ENCODE measurements around the gene PCLAF. TPM values are rescaled to one million over a fixed set of nuclear protein-coding genes. Genes with fewer than 3 reads are reported as not detected.
"Not testable (repeated sequence)": the region's sequence is repeated elsewhere in the genome, so short reads cannot be mapped to it uniquely, and the experiment has no call there.

The PCLAF gene
- total and polyA plus RNA-seq, 9 donors, result 17.3 to 58.3 (median 42.0) TPM

- WGBS (ENCODE audit: insufficient coverage), result 98% methylated on average over 7 of the region's 8 CpGs
- Histone ChIP-seq H3K27ac (ENCODE audit: low read length) (no peak overlapping the region), H3K4me3 (ENCODE audit: low read length) (no peak overlapping the region), H3K27me3 (ENCODE audit: control insufficient read depth, insufficient read depth, low read length) (no peaks in the 10 kb centered on the region), H3K9me3 (replicated peaks; ENCODE audit: control insufficient read depth, low read depth, low read length) (no peaks in the 10 kb centered on the region), H3K4me1 (ENCODE audit: control insufficient read depth, insufficient read depth, low read length) (peaks cover 4% of the 10 kb centered on the region), H3K36me3 (ENCODE audit: control insufficient read depth, insufficient read depth, low read length) (no peaks in the 10 kb centered on the region)
- no peak for DNase-seq
Observed at GRCh38 chr15:64373360-64373759, 7.9 kb downstream of the PCLAF start.

GRCh38 chr15:64371383-64371782 lies 9.9 kb downstream of the PCLAF start:
- H3K36me3 ChIP-seq (ENCODE audit: control insufficient read depth, insufficient read depth, low read length); H3K4me1 ChIP-seq (ENCODE audit: control insufficient read depth, insufficient read depth, low read length); H3K9me3 ChIP-seq (replicated peaks; ENCODE audit: control insufficient read depth, low read depth, low read length); H3K27ac ChIP-seq (ENCODE audit: low read length); H3K27me3 ChIP-seq (ENCODE audit: control insufficient read depth, insufficient read depth, low read length); H3K4me3 ChIP-seq (ENCODE audit: low read length); DNase-seq: not testable (repeated sequence)
- 96% methylated on average over 7 of the region's 8 CpGs for WGBS (ENCODE audit: insufficient coverage)

GRCh38 chr15:64369078-64369607 lies 12.1 kb downstream of the PCLAF start:
- WGBS (ENCODE audit: insufficient coverage), result no CpG with 5 or more reads among the region's 2 CpGs

GRCh38 chr15:64361259-64361658 lies 20.0 kb downstream of the PCLAF start:
- Histone ChIP-seq H3K4me1 (ENCODE audit: control insufficient read depth, insufficient read depth, low read length) (peaks cover 3% of the 10 kb centered on the region), H3K36me3 (ENCODE audit: control insufficient read depth, insufficient read depth, low read length) (no peaks in the 10 kb centered on the region), H3K9me3 (replicated peaks; ENCODE audit: control insufficient read depth, low read depth, low read length) (no peaks in the 10 kb centered on the region), H3K27me3 (ENCODE audit: control insufficient read depth, insufficient read depth, low read length) (no peaks in the 10 kb centered on the region), H3K27ac (ENCODE audit: low read length) (no peak overlapping the region), H3K4me3 (ENCODE audit: low read length) (no peak overlapping the region)
- 100% methylated on average over 1 of the region's 4 CpGs for WGBS (ENCODE audit: insufficient coverage)
- DNase-seq, result no peak

More at GRCh38 chr15:64369078-64369607, 12.1 kb downstream of the PCLAF start:
- DNase-seq, result no peak
- H3K4me1 ChIP-seq (ENCODE audit: control insufficient read depth, insufficient read depth, low read length), result no peaks in the 10 kb centered on the region
- H3K36me3 ChIP-seq (ENCODE audit: control insufficient read depth, insufficient read depth, low read length), result no peaks in the 10 kb centered on the region
- no peak overlapping the region for H3K27ac ChIP-seq (ENCODE audit: low read length)
- no peaks in the 10 kb centered on the region for H3K9me3 ChIP-seq (replicated peaks; ENCODE audit: control insufficient read depth, low read depth, low read length)
- no peak overlapping the region for H3K4me3 ChIP-seq (ENCODE audit: low read length)
- no peaks in the 10 kb centered on the region for H3K27me3 ChIP-seq (ENCODE audit: control insufficient read depth, insufficient read depth, low read length)

- Histone ChIP-seq H3K9me3 (replicated peaks; ENCODE audit: control insufficient read depth, low read depth, low read length) (no peaks in the 10 kb centered on the region), H3K4me3 (ENCODE audit: low read length) (peak overlapping the region; percentile 57), H3K36me3 (ENCODE audit: control insufficient read depth, insufficient read depth, low read length) (no peaks in the 10 kb centered on the region), H3K27ac (ENCODE audit: low read length) (peak overlapping the region; percentile 88), H3K27me3 (ENCODE audit: control insufficient read depth, insufficient read depth, low read length) (no peaks in the 10 kb centered on the region), H3K4me1 (ENCODE audit: control insufficient read depth, insufficient read depth, low read length) (peaks cover 3% of the 10 kb centered on the region)
- no peak for DNase-seq
- no CpG with 5 or more reads among the region's 5 CpGs for WGBS (ENCODE audit: insufficient coverage)
Observed at GRCh38 chr15:64356710-64357040, 24.6 kb downstream of the PCLAF start.

- H3K36me3 ChIP-seq (ENCODE audit: control insufficient read depth, insufficient read depth, low read length), result no peaks in the 10 kb centered on the region
- peak; percentile 99 for DNase-seq
- peak within 1 kb of the TSS; percentile 57 for H3K4me3 ChIP-seq (ENCODE audit: low read length)
- no peaks in the 10 kb centered on the region for H3K9me3 ChIP-seq (replicated peaks; ENCODE audit: control insufficient read depth, low read depth, low read length)
- 0% methylated on average over 23 of the region's 42 CpGs for WGBS (ENCODE audit: insufficient coverage)
- peaks cover 3% of the 10 kb centered on the region for H3K4me1 ChIP-seq (ENCODE audit: control insufficient read depth, insufficient read depth, low read length)
- peak within 1 kb of the TSS; percentile 88 for H3K27ac ChIP-seq (ENCODE audit: low read length)
- H3K27me3 ChIP-seq (ENCODE audit: control insufficient read depth, insufficient read depth, low read length), result no peaks in the 10 kb centered on the region
Observed at GRCh38 chr15:64355944-64356709, 25.1 kb downstream of the PCLAF start, which contains the start of gene CSNK1G1. CSNK1G1 (minus strand) TSS chr15:64356173; CDS start chr15:64300499, 55,674 bp downstream.

GRCh38 chr15:64355348-64355943 lies 25.8 kb downstream of the PCLAF start:
- H3K27ac ChIP-seq (ENCODE audit: low read length), result peak overlapping the region; percentile 80
- no peaks in the 10 kb centered on the region for H3K36me3 ChIP-seq (ENCODE audit: control insufficient read depth, insufficient read depth, low read length)
- DNase-seq, result peak; percentile 37
- no peaks in the 10 kb centered on the region for H3K9me3 ChIP-seq (replicated peaks; ENCODE audit: control insufficient read depth, low read depth, low read length)
- WGBS (ENCODE audit: insufficient coverage), result 0% methylated on average over 22 of the region's 30 CpGs
- no peaks in the 10 kb centered on the region for H3K27me3 ChIP-seq (ENCODE audit: control insufficient read depth, insufficient read depth, low read length)
- peak overlapping the region; percentile 57 for H3K4me3 ChIP-seq (ENCODE audit: low read length)
- H3K4me1 ChIP-seq (ENCODE audit: control insufficient read depth, insufficient read depth, low read length), result peaks cover 3% of the 10 kb centered on the region

GRCh38 chr15:64354688-64355344 lies 26.4 kb downstream of the PCLAF start:
- no peaks in the 10 kb centered on the region for H3K36me3 ChIP-seq (ENCODE audit: control insufficient read depth, insufficient read depth, low read length)
- H3K27me3 ChIP-seq (ENCODE audit: control insufficient read depth, insufficient read depth, low read length), result no peaks in the 10 kb centered on the region
- H3K27ac ChIP-seq (ENCODE audit: low read length), result peak overlapping the region; percentile 80
- no CpG with 5 or more reads among the region's 5 CpGs for WGBS (ENCODE audit: insufficient coverage)
- peaks cover 3% of the 10 kb centered on the region for H3K4me1 ChIP-seq (ENCODE audit: control insufficient read depth, insufficient read depth, low read length)
- peak overlapping the region; percentile 57 for H3K4me3 ChIP-seq (ENCODE audit: low read length)
- DNase-seq, result no peak
- H3K9me3 ChIP-seq (replicated peaks; ENCODE audit: control insufficient read depth, low read depth, low read length), result no peaks in the 10 kb centered on the region

- 100% methylated on average over 4 of the region's 7 CpGs for WGBS (ENCODE audit: insufficient coverage)
- DNase-seq, result no peak
- Histone ChIP-seq H3K9me3 (replicated peaks; ENCODE audit: control insufficient read depth, low read depth, low read length) (no peaks in the 10 kb centered on the region), H3K27ac (ENCODE audit: low read length) (no peak overlapping the region), H3K27me3 (ENCODE audit: control insufficient read depth, insufficient read depth, low read length) (no peaks in the 10 kb centered on the region), H3K4me3 (ENCODE audit: low read length) (no peak overlapping the region), H3K4me1 (ENCODE audit: control insufficient read depth, insufficient read depth, low read length) (no peaks in the 10 kb centered on the region), H3K36me3 (ENCODE audit: control insufficient read depth, insufficient read depth, low read length) (no peaks in the 10 kb centered on the region)
Observed at GRCh38 chr15:64351265-64351664, 30.0 kb downstream of the PCLAF start.

- Histone ChIP-seq H3K4me1 (ENCODE audit: control insufficient read depth, insufficient read depth, low read length) (no peaks in the 10 kb centered on the region), H3K9me3 (replicated peaks; ENCODE audit: control insufficient read depth, low read depth, low read length) (no peaks in the 10 kb centered on the region), H3K27ac (ENCODE audit: low read length) (no peak overlapping the region), H3K36me3 (ENCODE audit: control insufficient read depth, insufficient read depth, low read length) (no peaks in the 10 kb centered on the region), H3K27me3 (ENCODE audit: control insufficient read depth, insufficient read depth, low read length) (no peaks in the 10 kb centered on the region), H3K4me3 (ENCODE audit: low read length) (no peak overlapping the region)
- 100% methylated on average over 1 of the region's 2 CpGs for WGBS (ENCODE audit: insufficient coverage)
- no peak for DNase-seq
Observed at GRCh38 chr15:64349375-64349774, 31.9 kb downstream of the PCLAF start.
